HG03039 (cell line): ENCODE data around the gene NEK6.

Experiments
- ATAC-seq: cut with Tn5 transposase; IDR thresholded peaks from one replicate; pipeline ENCODE4 v1.9.1; 2021; ENCODE audit warnings: mild to moderate bottlenecking, moderate library complexity; ENCODE audit not compliant: unreplicated experiment

The NEK6 gene

DNA sequence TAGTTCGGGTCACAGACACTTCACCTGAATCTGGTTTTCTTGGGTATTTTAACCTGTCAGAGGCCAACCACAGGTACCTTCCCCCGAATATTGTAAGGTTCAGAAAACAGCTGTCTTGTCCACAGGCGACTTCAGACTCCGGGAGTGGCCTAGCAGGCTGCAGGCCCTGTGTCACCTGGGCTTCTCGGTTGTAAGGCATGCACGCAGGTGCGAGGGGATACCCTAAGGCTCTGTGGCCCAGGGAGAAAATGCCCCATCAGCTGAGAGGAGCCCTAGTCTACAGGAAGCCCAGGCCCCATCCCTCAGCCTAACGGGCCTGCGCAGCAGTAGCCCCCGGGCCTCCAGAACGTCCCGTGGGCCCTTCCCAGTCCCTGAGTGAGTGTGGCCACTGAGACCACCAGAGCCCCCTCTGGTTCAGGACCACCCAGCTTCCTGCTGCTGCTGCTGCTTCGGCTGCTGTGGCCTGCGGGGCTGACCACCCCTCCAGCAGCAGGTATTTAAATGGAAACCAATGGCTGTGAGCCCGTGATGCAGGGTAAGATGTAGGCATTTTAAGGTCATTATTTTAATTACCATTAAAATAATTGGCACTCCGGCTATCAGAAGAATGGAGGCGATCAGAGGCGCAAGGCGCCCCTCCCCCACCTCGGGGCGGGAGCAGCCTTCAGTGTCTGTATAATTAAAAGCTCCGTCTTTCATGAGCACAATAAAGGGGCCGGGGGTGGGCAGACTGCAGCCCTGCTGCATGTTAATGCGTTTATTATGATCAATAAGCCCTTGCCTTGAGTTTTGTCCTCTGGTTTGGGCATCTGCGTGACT, 92.1 kb downstream of the NEK6 start:
- ATAC-seq = no peak

DNA sequence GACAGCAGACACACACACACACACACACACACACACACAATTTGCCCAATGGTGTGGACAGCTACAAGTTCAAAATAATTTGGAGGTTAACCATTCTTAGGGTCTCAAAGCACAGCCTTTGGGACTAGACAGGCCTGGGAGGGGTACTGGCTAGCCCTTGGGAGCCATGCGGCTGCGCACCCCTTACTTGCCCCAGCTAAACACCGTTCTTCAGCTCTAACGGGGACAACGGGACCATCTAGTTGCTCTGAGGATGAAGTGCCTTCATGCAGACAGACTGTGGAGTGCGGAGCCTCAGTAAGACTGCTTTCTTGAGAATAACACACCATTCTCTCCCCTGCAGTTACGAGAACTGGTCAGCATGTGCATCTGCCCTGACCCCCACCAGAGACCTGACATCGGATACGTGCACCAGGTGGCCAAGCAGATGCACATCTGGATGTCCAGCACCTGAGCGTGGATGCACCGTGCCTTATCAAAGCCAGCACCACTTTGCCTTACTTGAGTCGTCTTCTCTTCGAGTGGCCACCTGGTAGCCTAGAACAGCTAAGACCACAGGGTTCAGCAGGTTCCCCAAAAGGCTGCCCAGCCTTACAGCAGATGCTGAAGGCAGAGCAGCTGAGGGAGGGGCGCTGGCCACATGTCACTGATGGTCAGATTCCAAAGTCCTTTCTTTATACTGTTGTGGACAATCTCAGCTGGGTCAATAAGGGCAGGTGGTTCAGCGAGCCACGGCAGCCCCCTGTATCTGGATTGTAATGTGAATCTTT, 92.9 kb downstream of the NEK6 start:
- ATAC-seq = no peak

GRCh38 chr9:124351672-124352468, 94.1 kb downstream of the NEK6 start:
- no peak for ATAC-seq

DNA sequence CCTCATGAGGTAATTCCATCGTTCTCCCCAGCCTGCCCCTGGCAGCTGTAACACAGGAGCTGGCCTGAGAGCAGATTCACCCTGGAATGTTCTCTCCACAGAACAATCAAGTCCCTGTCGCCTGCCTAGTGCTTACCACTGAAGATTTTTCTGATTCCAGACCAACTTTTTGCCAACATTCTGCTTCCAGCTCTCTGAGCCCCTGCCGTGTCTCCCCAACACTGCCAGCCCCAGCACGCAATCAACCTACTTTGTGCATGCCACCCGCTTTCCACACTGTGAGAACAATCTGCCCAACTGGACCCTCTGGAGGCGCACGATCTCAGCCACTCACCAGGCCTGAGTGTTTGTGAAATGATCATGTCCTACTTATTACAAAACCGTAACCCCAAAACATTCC, 94.9 kb downstream of the NEK6 start:
- ATAC-seq = no peak

DNA sequence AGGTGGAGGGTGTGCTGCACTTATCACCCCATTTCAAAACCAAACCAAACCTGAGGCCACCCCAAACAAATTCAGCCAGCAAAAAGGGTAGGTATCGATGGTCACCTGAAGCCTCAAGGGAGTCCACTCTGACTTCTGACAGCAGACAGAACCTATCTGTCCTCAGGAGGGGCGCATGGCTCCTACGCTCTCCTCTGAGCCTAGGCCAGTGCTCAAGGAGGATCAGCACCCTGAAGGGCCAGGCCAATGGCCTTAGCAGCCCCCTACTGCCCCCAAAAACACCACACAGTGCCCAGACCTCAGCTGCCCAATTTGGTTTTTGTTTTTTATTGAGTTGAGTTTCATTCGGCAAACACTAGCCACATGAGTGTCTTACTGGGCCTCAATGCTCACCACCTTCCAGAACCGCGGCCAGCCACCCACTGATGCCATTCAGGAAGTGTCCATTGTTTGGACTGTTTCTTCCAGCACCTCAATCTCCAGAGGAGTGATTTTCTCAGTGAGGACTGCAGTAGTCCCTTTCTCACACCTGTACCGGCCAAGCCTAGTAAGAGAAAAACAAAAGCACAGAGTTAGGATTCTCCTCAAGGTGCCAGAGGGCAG, 95.5 kb downstream of the NEK6 start:
- ATAC-seq = no peak

DNA sequence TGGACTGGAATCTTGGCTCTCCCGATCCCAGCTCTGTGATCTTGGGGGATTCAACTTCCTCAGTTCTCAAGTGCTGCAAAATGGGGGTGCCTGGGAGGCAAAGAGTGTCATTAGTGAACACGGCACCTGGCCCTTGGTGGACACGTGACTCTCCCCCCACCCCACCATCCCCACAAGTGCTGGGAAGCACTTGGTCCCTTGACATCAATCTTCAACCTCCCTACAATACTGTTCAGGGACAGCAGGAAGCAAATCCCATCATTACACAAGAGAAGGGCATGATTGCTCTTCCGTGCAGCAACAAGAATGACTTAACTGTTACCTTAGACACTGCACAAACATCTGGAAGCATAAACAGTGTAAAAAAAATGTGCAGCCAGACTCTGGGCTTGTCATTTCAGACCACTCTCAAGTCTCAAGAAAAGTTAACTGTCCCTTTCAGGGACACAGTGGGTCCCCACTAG, 96.1 kb downstream of the NEK6 start:
- ATAC-seq = no peak

DNA sequence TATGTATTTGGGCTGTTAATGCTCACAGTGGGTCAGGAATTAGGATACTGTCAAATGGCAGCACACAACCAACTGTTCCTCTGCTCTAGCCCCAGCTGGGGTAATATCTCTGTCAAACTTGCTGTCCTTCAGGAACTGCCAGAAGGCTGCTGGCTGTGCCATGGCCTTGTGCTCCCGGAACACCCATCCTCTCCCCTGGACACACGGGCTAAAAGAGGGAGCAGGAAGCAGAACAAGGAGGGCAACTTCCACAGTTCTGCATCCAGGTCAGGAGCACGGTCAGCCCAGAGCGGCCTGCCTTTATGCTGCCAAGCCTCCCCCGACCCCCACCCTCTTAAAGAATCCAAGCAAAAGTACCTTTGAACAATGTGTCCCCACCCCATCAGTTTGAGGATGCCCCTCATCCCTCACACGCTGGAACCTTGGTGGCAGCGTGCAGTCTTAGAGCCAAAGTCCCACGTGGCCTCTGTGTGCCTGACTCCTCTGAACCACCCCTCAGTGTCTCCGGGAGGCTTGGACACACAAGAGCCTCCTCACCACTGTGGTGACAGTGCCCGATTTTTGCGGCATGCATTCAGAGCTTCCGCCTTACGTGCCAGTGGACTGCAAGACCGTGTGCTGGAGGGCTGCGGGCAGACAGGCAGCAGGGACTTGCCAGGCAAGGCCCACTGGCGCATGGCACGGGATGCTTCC, 96.7 kb downstream of the NEK6 start:
- no peak for ATAC-seq

GRCh38 chr9:124355039-124355940, 97.5 kb downstream of the NEK6 start:
- ATAC-seq = no peak

GRCh38 chr9:124355941-124356744, 98.4 kb downstream of the NEK6 start:
- ATAC-seq = no peak

DNA sequence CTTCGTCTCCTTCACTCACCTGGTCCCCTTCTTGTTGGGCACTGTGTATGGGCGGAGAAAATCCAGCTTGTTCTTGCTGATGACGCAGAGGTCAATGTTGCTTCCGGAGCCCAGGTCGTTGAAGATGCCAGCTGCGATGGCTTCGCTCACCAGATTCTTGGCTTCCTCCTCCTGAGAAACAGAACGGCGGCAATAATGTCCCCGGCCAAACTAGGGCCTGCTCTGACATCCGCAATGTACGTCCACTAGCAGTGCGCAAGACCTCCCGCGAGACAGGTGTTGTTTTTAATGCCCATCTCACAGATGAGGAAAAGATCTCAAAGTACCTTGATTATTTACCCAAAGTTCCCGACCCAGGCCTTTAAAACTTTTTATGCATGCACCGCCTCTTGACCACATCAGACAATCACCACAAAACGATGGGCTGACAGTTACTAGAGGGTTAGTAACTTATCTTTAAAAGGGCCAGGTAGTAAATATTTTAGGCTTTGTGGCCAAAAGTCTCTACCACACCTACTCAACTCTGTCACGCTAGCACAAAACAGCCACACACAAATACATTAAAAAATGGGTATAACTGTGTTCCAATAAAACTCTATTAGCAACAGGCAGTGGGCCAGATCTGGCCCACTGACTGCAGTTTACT, 99.1 kb downstream of the NEK6 start:
- no peak for ATAC-seq

- ATAC-seq = no peak
These were observed 100.1 kb downstream of the NEK6 start for GRCh38 chr9:124357721-124358361.

GRCh38 chr9:124358631-124359030, 100.9 kb downstream of the NEK6 start:
- no peak for ATAC-seq

DNA sequence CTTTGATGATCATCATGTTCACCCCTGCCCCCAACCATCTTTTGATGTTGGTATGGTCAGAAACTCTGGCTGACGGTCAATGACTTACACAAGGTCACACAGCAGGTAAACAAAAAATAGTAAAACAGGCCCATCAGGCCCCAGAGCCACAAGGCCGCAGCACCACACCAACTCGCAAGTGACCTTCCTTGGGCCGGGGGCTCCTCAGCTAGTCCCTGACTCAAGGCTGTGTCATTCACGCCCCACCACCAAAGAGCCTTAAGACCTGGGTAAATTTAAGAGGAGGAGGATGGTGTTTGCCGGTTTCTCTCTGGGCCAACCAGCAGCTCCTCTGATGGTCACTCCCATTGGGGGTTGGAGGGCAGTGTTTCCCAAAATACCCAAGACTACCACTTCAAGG, 101.7 kb downstream of the NEK6 start:
- ATAC-seq = no peak

- no peak for ATAC-seq
These were observed 102.3 kb downstream of the NEK6 start for GRCh38 chr9:124359855-124360678.

DNA sequence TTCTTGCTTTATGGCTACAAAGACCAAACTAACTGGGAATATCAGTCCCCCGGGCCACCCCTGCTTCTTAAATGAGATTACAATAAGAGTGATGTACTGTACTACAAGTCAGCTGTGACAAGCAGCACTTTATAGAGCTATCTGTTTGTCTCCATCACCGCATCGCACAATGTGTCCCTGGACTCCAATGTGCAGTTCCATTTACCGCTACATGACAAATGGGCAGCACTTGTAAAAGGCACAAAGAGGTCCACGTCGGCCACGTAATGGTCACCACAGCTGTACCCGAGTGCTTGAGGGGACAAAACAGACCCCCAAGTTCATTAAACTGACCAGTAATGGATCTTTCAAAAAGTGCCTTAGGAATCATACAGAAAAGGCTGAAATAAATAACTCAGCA, 103.4 kb downstream of the NEK6 start:
- no peak for ATAC-seq

DNA sequence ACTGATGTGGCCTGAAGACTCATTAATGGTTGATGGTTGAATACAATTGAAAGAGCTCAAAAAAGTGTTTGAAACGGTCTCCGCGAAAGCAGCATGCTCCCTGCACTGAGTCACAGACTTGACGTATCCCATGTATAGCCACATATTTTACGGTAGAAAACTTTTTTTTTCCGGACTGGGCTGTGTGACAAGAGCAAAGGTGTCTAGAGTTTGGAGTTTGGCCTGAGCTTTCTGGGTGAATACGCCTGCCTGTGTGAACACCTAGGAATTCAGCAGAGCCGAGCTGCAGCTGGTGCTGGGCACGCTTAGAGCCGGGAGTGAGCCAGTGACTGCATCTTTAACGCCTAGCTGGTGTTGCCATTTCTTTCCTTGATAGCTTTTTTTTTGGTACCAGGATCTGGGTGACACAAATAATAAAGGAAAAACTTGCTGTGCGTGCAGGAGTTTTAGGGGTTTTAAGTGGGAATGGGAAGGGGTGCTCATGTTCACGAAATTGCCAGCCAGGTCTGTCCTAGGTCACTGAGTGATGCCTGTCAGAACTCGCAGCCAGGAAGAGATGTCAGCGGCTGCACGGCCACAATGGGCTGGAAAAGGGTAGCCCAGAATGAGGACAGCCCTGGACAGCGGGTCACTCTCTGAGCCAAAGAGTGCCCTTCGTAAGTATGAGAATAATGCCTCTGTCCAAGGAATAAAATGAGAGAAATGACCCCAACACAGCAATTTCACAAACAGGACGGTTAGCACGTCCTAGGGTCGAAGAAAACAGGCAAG, 105.8 kb downstream of the NEK6 start:
- no peak for ATAC-seq
